GM21825 (cell line): ENCODE measurements around the gene SHMT2.
A peak's percentile ranks its signal among the peaks of the same experiment; 100 is the strongest.
"Not testable (repeated sequence)": the region's sequence is repeated elsewhere in the genome, so short reads cannot be mapped to it uniquely, and the experiment has no call there.

Source experiments
- ATAC-seq: cut with Tn5 transposase; IDR thresholded peaks from one replicate; pipeline ENCODE4 v1.9.1; 2021; ENCODE audit warnings: mild to moderate bottlenecking, moderate library complexity; ENCODE audit not compliant: unreplicated experiment

The SHMT2 gene

GRCh38 chr12:57261428-57261865, 31.9 kb downstream of the SHMT2 start:
- no peak for ATAC-seq

- no peak for ATAC-seq
These were observed 32.8 kb downstream of the SHMT2 start for GRCh38 chr12:57262126-57262822.

DNA sequence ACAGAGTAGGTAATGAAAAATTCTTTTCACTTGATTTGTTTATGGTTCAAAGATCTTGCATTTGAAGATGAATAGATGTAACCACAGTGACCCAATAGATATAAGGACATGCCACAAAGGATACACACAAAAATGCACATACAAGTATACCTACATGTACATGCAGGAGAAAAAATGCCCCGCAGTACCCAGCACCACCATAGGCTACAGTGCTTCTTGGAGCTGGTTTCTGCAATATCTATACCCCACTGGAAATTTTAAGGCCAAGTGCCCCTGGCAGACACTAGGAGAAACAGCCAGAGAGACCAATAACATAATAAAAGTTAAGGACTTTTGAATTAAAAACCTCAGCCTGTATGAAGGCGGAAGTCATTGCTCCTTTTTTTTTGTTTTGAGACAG, 33.6 kb downstream of the SHMT2 start:
- ATAC-seq: no peak

- no peak for ATAC-seq
These were observed 37.2 kb downstream of the SHMT2 start for GRCh38 chr12:57266681-57267080.

- ATAC-seq: no peak
These were observed 38.8 kb downstream of the SHMT2 start for GRCh38 chr12:57268264-57268663.

DNA sequence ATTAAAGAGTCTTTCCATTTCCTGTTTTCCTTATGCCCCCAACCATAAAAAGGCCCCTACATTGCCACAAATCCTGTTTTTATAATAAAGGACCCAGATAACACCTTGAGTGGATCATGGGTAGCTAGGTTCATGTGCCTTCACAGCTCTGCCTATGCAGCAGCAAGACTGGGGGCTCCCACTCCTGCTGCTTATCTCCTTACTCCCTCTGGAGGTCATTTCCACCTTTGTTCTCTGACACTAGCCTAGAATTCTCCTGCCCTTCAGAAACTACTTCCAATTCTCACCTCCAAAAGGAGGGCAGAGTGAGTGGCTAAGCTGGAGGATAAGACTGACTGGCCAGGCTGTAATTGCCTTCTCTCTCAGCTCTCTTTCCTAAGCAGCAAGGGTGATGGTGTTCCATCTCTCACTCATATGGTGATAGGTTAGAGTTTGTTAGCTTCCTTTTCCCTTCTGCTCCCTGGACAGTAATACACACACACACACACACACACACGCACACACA, 41.5 kb downstream of the SHMT2 start:
- no peak for ATAC-seq

DNA sequence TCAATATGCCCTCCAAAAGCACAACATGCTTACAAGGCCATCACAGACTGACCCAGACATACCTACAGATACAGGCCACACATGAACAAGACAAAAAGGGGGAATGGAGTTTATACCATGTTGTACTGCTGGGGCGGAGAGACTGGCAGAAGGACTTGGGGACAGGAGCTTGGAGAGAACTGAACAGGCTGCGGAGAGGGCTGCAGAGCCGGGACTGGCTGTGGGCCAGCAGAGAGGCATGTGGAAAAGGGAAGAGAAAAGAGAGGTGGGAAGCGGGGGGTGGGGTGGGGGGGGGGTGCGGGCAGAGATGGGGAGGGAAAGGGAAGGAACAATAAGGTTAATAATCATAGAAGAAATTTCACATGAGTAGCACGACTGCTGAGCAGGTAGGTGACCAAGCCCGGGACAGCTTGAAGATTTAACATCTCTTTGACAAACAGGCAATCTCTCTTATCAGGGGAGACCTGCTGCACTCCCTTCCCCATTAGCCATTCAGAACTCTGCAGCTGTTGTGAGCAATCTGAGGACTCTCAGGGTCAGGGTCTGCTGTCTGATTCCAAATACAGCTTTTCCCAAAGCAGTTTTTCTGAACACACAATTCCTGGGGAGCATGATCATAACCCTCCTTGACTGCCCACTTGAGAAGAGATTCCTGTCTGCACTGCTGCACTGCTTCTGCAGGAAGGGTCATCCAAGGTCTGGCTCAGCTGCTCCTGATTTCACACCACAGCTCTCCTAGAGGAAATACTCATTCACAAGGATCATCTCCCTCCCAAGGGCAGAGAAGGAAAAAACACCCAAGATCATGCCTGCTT, 43.0 kb downstream of the SHMT2 start:
- no peak for ATAC-seq

DNA sequence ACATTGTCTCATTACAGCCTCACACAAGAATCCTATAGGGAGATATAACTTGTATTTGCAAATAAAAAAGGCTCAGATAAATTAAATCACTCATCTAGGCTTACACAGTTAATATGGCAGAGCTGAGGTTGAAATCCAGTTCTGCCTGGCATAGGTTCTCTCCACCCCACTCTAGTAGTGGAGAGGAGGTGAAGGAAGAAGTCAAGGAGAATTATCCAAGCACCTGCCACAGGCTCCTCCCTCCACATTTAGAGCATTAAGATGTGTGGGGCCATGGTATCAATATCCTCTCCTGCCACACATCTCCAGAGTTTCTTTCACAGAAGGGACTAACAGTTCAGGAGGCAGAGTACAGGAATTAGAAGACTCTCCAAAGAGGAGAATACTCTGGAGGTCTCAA, 44.0 kb downstream of the SHMT2 start:
- ATAC-seq: no peak

DNA sequence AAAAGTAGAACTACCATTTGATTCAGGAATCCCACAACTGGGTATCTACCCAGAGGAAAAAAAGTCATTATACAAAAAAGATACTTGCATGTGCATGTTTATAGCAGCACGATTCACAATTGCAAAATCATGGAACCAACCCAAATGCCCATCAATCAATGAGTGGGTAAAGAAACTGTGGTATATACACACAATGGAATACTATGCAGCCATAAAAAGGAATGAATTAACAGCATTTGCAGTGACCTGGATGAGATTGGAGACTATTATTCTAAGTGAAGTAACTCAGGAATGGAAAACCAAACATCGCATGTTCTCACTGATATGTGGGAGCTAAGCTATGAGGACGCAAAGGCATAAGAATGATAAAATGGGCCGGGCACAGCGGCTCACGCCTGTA, 46.7 kb downstream of the SHMT2 start:
- not testable (repeated sequence) for ATAC-seq

DNA sequence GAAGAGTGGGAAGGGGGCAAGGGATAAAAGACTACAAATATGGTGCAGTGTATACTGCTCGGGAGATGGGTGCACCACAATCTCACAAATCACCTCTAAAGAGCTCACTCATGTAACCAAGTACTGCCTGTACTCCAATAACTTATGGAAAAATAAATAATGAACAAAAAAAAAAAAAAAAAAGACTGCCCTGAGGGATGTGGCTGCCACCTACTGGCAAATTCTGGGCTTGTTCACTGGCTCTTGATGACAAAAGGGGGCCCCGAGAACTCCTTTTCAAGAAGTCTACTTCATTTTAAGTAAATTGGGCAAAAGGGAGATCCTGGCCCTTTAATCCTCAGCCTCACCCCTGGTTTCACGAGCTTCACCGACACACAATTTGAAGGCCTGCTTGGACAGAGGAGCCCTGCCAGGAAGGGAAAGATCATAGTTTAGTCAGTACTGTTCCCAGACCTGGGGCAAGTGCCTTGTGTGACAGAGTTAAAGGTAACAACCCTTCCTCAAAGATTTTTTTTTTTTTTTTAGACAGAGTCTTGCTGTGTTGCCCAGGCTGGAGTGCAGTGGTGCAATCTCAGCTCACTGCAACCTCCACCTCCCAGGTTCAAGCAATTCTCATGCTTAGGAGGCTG, 47.5 kb downstream of the SHMT2 start:
- ATAC-seq: no peak

DNA sequence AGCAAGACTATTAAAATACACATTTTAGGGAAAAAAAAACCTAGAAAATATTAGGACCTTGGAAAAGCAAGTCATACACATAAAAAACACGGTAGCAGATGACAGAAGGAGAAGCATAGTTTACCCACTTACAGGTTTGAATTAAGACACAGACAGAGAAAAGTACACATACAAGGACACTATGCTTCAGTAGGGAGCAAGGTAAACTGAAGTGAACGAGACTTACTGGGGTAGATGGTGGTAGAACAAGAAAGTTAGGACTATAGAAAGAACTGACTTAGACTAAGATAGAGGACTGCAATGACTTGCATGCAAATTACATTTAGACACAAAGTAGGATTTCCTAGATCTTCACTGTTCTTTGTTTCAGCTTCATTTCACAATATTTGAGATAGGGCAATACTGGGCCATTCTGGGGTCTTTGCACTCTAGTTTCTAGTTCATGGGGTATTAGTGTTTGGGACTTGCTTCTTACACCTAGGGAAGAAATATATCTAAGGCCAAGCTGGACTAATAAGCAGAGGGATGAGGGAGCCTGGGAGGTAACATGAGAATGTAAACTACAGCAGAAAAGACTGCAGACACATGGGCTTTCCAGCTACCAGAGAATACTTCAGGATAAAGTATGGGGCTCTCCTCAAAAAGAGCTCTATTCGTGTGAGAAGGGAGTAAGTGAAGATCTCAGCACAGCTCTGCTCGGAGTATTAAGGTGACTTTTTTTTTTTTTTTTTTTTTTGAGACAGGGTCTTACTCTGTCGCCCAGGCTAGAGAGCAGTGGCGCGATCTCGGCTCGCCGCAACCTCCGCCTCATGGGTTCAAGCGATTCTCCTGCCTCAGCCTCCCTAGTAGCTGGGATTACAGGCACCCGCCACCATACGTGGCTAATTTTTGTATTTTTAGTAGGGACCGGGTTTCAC, 49.2 kb downstream of the SHMT2 start:
- ATAC-seq: no peak

- ATAC-seq: peak; percentile 93
These were observed 50.9 kb downstream of the SHMT2 start for GRCh38 chr12:57280211-57281062.

- not testable (repeated sequence) for ATAC-seq
These were observed 52.6 kb downstream of the SHMT2 start for GRCh38 chr12:57282073-57282472.
